GM23338 (cell line): ENCODE measurements around the gene EYS. TPM values are rescaled to one million over a fixed set of nuclear protein-coding genes. Genes with fewer than 3 reads are reported as not detected.

ENCODE experiments used
- ATAC-seq: fragments of 200-7000 bp; cut with Tn5 transposase; 3 replicates; pipeline ENCODE4 v1.9.1; 2020
- DNase-seq: peaks from one replicate; pipeline ENCODE4 v3.0.0-alpha.2; 2015; ENCODE audit warnings: low spot score
- H2AFZ ChIP-seq: fragments of 200-600 bp; sonication (generic); 2 replicates; pipeline ENCODE4 v1.8.0; 2016; ENCODE audit warnings: antibody characterized with exemption, mild to moderate bottlenecking, moderate library complexity
- H3F3A ChIP-seq: fragments of 200-600 bp; sonication (generic); replicated peaks from 2 replicates; pipeline ENCODE4 v1.8.0; 2017; ENCODE audit warnings: antibody characterized with exemption, mixed run types, low read depth
- H3K27ac ChIP-seq: fragments of 200-600 bp; sonication (generic); 2 replicates; pipeline ENCODE4 v1.6.1; 2016; ENCODE audit warnings: low read depth
- H3K27me3 ChIP-seq: fragments of 200-600 bp; sonication (generic); 2 replicates; pipeline ENCODE4 v1.8.0; 2016; ENCODE audit warnings: mild to moderate bottlenecking, mixed run types, moderate library complexity; ENCODE audit not compliant: insufficient read depth
- H3K36me3 ChIP-seq: fragments of 200-600 bp; sonication (generic); 2 replicates; pipeline ENCODE4 v1.8.0; 2016; ENCODE audit warnings: mild to moderate bottlenecking; ENCODE audit not compliant: insufficient read depth
- H3K4me1 ChIP-seq: fragments of 200-600 bp; sonication (generic); 2 replicates; pipeline ENCODE4 v1.8.0; 2016; ENCODE audit warnings: mild to moderate bottlenecking, moderate library complexity; ENCODE audit not compliant: insufficient read depth
- H3K4me2 ChIP-seq: fragments of 200-600 bp; sonication (generic); 2 replicates; pipeline ENCODE4 v1.7.1; 2017; ENCODE audit warnings: mixed run types
- H3K4me3 ChIP-seq: fragments of 200-600 bp; sonication (generic); 2 replicates; pipeline ENCODE4 v1.6.1; 2016; ENCODE audit warnings: mixed run types
- H3K79me2 ChIP-seq: fragments of 200-600 bp; sonication (generic); replicated peaks from 2 replicates; pipeline ENCODE4 v1.8.0; 2017; ENCODE audit warnings: mild to moderate bottlenecking; ENCODE audit not compliant: insufficient read depth
- H3K9me2 ChIP-seq: fragments of 200-600 bp; sonication (generic); 2 replicates; pipeline ENCODE4 v1.8.0; 2017; ENCODE audit not compliant: insufficient read depth
- H4K20me1 ChIP-seq: fragments of 200-600 bp; sonication (generic); replicated peaks from 2 replicates; pipeline ENCODE4 v1.8.0; 2017; ENCODE audit warnings: mild to moderate bottlenecking; ENCODE audit not compliant: insufficient read depth
- H3K27ac Mint-ChIP-seq: 2 replicates; pipeline ENCODE4 v1.8.0; 2020; ENCODE audit warnings: inconsistent platforms, mild to moderate bottlenecking, moderate library complexity, mixed read lengths
- H3K27me3 Mint-ChIP-seq: 3 replicates; pipeline ENCODE4 v1.8.0; 2022; ENCODE audit warnings: low read depth, mild to moderate bottlenecking, moderate library complexity, mixed read lengths, inconsistent platforms; ENCODE audit not compliant: insufficient read depth, poor library complexity
- H3K36me3 Mint-ChIP-seq: 3 replicates; pipeline ENCODE4 v1.8.0; 2021; ENCODE audit warnings: low read depth, mild to moderate bottlenecking, inconsistent platforms, moderate library complexity, mixed read lengths
- H3K4me1 Mint-ChIP-seq: 3 replicates; pipeline ENCODE4 v1.8.0; 2020; ENCODE audit warnings: mild to moderate bottlenecking, inconsistent platforms, mixed read lengths
- H3K4me3 Mint-ChIP-seq: 3 replicates; pipeline ENCODE4 v1.8.0; 2021; ENCODE audit warnings: moderate library complexity, mild to moderate bottlenecking, inconsistent platforms, mixed read lengths
- H3K9me3 Mint-ChIP-seq: 3 replicates; pipeline ENCODE4 v1.8.0; 2020; ENCODE audit warnings: moderate library complexity, mild to moderate bottlenecking, inconsistent platforms, mixed read lengths
- CREB1 ChIP-seq: fragments of 250-450 bp; sonication (Bioruptor Pico); IDR thresholded peaks from 2 replicates; pipeline ENCODE4 v1.5.0; 2020; ENCODE audit warnings: low read depth, mild to moderate bottlenecking, moderate library complexity
- EZH2phosphoT487 ChIP-seq: fragments of 200-600 bp; sonication (generic); IDR thresholded peaks from one replicate; pipeline ENCODE4 v1.8.1; 2018; ENCODE audit warnings: antibody characterized with exemption; ENCODE audit not compliant: unreplicated experiment
- JUNB ChIP-seq: IDR thresholded peaks from one replicate; pipeline ENCODE4 v1.6.1; 2016; ENCODE audit warnings: antibody characterized with exemption; ENCODE audit not compliant: unreplicated experiment
- STAT1 ChIP-seq: IDR thresholded peaks from one replicate; pipeline ENCODE4 v1.6.1; 2016; ENCODE audit warnings: antibody characterized with exemption; ENCODE audit not compliant: unreplicated experiment
- ZNF114 ChIP-seq: fragments of 250-450 bp; sonication (Bioruptor Pico); IDR thresholded peaks from 2 replicates; pipeline ENCODE4 v1.5.0; 2020; ENCODE audit warnings: mild to moderate bottlenecking, moderate library complexity
- polyA plus RNA-seq: library from polyadenylated mRNA; unstranded; fragments of >200 nt; fragmentation: Nextera tagmentation; extraction: Ambion mirVana; gene quantifications from 2 replicates; pipeline ENCODE4 v1.2.1, GENCODE V29; 2016
- total RNA-seq: library from RNA; depleted of rRNA; stranded (reverse); fragments of >200 nt; shearing (Covaris generic); gene quantifications from 2 replicates; pipeline ENCODE4 v1.2.3, GENCODE V29; 2014
- TF ChIP-seq, protein P1 (sequence below): fragments of 250-450 bp; sonication (Bioruptor Pico); IDR thresholded peaks from 2 replicates; pipeline ENCODE4 v1.5.0; 2020; ENCODE audit warnings: mild to moderate bottlenecking, moderate library complexity
- TF ChIP-seq, protein P2 (sequence below): IDR thresholded peaks from one replicate; pipeline ENCODE4 v1.6.1; 2018; ENCODE audit warnings: antibody characterized with exemption; ENCODE audit not compliant: unreplicated experiment
- TF ChIP-seq, protein P3 (sequence below), 2 experiments: fragments of 200-600 bp in 1 of 2; sonication (generic) in 1 of 2; conservative IDR thresholded peaks; 2 replicates each; pipeline versions ENCODE4 v1.5.1 to v1.6.1; 2016 to 2017; ENCODE audit warnings: antibody characterized with exemption in 2 of 2, low read depth in 2 of 2, mild to moderate bottlenecking in 2 of 2, moderate library complexity in 1 of 2

The EYS gene
- total and polyA plus RNA-seq, 2 experiments from 2014 or later = 0.38 to 0.52 TPM

DNA sequence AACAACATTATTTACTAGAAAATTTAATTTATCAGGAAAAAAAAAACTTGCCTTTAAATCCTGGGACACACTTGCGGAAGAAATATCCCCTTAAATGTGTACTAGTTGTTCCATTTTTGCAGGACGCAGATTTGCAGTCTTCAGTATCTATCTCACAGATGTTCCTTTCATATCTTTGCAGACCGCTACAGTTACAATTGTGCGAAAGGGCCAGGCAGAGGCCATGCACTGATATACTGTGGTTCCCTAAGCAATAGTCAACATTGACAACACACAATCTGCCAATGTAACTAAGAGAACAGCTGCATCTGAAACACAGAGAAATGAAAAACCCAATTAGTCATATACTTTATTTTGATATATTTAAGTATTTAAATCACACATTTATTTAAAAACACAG is 411.2 kb downstream of the EYS start (continued):
- TF ChIP-seq, protein P1, sequence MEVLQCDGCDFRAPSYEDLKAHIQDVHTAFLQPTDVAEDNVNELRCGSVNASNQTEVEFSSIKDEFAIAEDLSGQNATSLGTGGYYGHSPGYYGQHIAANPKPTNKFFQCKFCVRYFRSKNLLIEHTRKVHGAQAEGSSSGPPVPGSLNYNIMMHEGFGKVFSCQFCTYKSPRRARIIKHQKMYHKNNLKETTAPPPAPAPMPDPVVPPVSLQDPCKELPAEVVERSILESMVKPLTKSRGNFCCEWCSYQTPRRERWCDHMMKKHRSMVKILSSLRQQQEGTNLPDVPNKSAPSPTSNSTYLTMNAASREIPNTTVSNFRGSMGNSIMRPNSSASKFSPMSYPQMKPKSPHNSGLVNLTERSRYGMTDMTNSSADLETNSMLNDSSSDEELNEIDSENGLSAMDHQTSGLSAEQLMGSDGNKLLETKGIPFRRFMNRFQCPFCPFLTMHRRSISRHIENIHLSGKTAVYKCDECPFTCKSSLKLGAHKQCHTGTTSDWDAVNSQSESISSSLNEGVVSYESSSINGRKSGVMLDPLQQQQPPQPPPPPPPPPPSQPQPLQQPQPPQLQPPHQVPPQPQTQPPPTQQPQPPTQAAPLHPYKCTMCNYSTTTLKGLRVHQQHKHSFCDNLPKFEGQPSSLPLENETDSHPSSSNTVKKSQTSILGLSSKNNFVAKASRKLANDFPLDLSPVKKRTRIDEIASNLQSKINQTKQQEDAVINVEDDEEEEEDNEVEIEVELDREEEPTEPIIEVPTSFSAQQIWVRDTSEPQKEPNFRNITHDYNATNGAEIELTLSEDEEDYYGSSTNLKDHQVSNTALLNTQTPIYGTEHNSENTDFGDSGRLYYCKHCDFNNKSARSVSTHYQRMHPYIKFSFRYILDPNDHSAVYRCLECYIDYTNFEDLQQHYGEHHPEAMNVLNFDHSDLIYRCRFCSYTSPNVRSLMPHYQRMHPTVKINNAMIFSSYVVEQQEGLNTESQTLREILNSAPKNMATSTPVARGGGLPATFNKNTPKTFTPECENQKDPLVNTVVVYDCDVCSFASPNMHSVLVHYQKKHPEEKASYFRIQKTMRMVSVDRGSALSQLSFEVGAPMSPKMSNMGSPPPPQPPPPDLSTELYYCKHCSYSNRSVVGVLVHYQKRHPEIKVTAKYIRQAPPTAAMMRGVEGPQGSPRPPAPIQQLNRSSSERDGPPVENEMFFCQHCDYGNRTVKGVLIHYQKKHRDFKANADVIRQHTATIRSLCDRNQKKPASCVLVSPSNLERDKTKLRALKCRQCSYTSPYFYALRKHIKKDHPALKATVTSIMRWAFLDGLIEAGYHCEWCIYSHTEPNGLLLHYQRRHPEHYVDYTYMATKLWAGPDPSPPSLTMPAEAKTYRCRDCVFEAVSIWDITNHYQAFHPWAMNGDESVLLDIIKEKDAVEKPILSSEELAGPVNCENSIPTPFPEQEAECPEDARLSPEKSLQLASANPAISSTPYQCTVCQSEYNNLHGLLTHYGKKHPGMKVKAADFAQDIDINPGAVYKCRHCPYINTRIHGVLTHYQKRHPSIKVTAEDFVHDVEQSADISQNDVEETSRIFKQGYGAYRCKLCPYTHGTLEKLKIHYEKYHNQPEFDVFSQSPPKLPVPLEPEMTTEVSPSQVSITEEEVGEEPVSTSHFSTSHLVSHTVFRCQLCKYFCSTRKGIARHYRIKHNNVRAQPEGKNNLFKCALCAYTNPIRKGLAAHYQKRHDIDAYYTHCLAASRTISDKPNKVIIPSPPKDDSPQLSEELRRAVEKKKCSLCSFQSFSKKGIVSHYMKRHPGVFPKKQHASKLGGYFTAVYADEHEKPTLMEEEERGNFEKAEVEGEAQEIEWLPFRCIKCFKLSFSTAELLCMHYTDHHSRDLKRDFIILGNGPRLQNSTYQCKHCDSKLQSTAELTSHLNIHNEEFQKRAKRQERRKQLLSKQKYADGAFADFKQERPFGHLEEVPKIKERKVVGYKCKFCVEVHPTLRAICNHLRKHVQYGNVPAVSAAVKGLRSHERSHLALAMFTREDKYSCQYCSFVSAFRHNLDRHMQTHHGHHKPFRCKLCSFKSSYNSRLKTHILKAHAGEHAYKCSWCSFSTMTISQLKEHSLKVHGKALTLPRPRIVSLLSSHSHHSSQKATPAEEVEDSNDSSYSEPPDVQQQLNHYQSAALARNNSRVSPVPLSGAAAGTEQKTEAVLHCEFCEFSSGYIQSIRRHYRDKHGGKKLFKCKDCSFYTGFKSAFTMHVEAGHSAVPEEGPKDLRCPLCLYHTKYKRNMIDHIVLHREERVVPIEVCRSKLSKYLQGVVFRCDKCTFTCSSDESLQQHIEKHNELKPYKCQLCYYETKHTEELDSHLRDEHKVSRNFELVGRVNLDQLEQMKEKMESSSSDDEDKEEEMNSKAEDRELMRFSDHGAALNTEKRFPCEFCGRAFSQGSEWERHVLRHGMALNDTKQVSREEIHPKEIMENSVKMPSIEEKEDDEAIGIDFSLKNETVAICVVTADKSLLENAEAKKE = no peak
- TF ChIP-seq CREB1 (no peak), STAT1 (no peak)
- TF ChIP-seq, protein P2, sequence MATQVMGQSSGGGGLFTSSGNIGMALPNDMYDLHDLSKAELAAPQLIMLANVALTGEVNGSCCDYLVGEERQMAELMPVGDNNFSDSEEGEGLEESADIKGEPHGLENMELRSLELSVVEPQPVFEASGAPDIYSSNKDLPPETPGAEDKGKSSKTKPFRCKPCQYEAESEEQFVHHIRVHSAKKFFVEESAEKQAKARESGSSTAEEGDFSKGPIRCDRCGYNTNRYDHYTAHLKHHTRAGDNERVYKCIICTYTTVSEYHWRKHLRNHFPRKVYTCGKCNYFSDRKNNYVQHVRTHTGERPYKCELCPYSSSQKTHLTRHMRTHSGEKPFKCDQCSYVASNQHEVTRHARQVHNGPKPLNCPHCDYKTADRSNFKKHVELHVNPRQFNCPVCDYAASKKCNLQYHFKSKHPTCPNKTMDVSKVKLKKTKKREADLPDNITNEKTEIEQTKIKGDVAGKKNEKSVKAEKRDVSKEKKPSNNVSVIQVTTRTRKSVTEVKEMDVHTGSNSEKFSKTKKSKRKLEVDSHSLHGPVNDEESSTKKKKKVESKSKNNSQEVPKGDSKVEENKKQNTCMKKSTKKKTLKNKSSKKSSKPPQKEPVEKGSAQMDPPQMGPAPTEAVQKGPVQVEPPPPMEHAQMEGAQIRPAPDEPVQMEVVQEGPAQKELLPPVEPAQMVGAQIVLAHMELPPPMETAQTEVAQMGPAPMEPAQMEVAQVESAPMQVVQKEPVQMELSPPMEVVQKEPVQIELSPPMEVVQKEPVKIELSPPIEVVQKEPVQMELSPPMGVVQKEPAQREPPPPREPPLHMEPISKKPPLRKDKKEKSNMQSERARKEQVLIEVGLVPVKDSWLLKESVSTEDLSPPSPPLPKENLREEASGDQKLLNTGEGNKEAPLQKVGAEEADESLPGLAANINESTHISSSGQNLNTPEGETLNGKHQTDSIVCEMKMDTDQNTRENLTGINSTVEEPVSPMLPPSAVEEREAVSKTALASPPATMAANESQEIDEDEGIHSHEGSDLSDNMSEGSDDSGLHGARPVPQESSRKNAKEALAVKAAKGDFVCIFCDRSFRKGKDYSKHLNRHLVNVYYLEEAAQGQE = no peak

DNA sequence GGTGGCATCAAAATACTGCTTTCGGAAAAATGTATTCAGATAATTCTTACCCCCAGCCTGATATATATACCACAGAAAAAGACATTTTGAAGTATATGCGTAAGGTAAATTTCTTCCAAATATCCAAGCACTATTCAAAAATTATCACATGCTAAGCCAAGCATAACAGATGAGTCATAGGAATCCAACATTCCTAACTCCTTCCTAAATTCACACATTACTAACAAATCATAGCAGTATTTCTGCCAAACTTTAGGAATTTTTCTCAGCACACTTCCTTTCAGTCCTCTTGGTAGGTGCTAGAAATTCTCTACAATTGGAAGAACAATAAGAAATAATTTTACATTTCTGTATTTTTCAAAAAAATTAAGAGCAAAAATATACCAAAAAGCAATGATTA is 417.5 kb downstream of the EYS start:
- Histone ChIP-seq H3K4me3 (no peak overlapping the region), H3K9me2 (no peaks in the 10 kb centered on the region), H3K27me3 (no peaks in the 10 kb centered on the region), H3K4me1 (no peaks in the 10 kb centered on the region), H2AFZ (no peak overlapping the region), H3K4me2 (no peak overlapping the region), H4K20me1 (no peaks in the 10 kb centered on the region), H3K36me3 (no peaks in the 10 kb centered on the region), H3K27ac (no peak overlapping the region), H3K79me2 (no peaks in the 10 kb centered on the region), H3F3A (no peaks in the 10 kb centered on the region)
- H3K36me3 Mint-ChIP-seq = no peaks in the 10 kb centered on the region
- no peak overlapping the region for H3K4me3 Mint-ChIP-seq
- ATAC-seq = no peak
- DNase-seq = no peak
- no peaks in the 10 kb centered on the region for H3K4me1 Mint-ChIP-seq
- H3K27me3 Mint-ChIP-seq = no peaks in the 10 kb centered on the region
- H3K27ac Mint-ChIP-seq = no peak overlapping the region
- H3K9me3 Mint-ChIP-seq = peaks cover 2% of the 10 kb centered on the region; the same call in 1 of the 3 replicates
- no peak for TF ChIP-seq ZNF114 (CRISPR knock-in tag)
- TF ChIP-seq, protein P3, sequence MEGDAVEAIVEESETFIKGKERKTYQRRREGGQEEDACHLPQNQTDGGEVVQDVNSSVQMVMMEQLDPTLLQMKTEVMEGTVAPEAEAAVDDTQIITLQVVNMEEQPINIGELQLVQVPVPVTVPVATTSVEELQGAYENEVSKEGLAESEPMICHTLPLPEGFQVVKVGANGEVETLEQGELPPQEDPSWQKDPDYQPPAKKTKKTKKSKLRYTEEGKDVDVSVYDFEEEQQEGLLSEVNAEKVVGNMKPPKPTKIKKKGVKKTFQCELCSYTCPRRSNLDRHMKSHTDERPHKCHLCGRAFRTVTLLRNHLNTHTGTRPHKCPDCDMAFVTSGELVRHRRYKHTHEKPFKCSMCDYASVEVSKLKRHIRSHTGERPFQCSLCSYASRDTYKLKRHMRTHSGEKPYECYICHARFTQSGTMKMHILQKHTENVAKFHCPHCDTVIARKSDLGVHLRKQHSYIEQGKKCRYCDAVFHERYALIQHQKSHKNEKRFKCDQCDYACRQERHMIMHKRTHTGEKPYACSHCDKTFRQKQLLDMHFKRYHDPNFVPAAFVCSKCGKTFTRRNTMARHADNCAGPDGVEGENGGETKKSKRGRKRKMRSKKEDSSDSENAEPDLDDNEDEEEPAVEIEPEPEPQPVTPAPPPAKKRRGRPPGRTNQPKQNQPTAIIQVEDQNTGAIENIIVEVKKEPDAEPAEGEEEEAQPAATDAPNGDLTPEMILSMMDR (conservative IDR thresholded peaks at IDR 0.05; ENCODE audit: low read depth in 2 of 2) = no peak
- no peak for TF ChIP-seq EZH2phosphoT487
- TF ChIP-seq JUNB = no peak
- TF ChIP-seq, protein P2 = no peak
